ENCODE measurements around the gene PTPN14. TPM values are rescaled to one million over a fixed set of nuclear protein-coding genes. Genes with fewer than 3 reads are reported as not detected.

The PTPN14 gene
- total and polyA plus RNA-seq, 2 of the 4 experiments (the other 2 are of a cell fraction): 21.5 to 31.7 TPM

DNA sequence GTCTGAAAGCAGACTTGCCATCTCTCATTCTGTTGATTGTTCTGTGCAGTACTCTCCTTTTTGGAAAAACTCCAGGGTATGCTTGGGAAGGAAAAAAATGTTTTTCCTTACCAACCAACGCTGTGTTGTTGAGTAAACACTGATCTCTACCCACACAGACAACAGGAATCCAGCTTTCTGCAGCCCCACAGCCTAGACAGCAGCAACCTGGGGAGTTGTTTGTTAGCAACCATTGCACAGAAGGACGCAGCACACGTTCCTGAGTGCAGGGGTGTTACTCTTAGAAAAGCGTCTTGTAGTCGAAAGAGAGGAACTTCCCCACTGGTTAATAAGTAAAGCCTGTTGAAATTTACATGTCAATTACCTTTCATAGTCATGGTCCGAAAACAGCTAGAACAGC is 213.9 kb downstream of the PTPN14 start:
- Histone ChIP-seq H3K27ac (ENCODE audit: insufficient read depth, low read length) (no peak overlapping the region), H2BK120ac (ENCODE audit: low read depth, low read length) (0 out of 2 replicates have a peak overlapping the region, but pooled peaks have one; percentile 6), H2AK9ac (replicated peaks; ENCODE audit: low read depth, low read length, poor library complexity) (no peak overlapping the region), H3K9ac (ENCODE audit: low read depth, low read length) (no peak overlapping the region), H2BK15ac (ENCODE audit: low read depth, low read length) (0 out of 3 replicates have a peak overlapping the region, but pooled peaks have one; percentile 13), H4K8ac (ENCODE audit: low read depth in 2 of 2, low read length in 2 of 2) (no peak overlapping the region), H3K4ac (ENCODE audit: low read depth, low read length) (peak overlapping the region; percentile 69), H3K14ac (replicated peaks; ENCODE audit: low read depth, low read length) (peak overlapping the region; percentile 81), H2AK5ac (ENCODE audit: low read depth, low read length) (peak overlapping the region; percentile 61; the same call in 1 of the 2 replicates), H3K79me1 (ENCODE audit: low read depth in 1 of 2, low read length in 2 of 2) (peaks cover 0 to 29% of the 10 kb centered on the region in 2 experiments; a peak in 2 of 4 replicates), H4K91ac (ENCODE audit: insufficient read depth, low read depth, low read length) (no peak overlapping the region; the same call in 1 of the 2 replicates), H3K4me1 (ENCODE audit: control insufficient read depth, insufficient read depth, low read length) (peaks cover 13% of the 10 kb centered on the region), H3K27me3 (ENCODE audit: control insufficient read depth, insufficient read depth, low read length) (no peaks in the 10 kb centered on the region), H2BK5ac (ENCODE audit: low read depth, low read length, poor library complexity, severe bottlenecking) (peak overlapping the region; percentile 17), H3K9me3 (ENCODE audit: control insufficient read depth, insufficient read depth, low read length) (no peaks in the 10 kb centered on the region), H3K36me3 (ENCODE audit: control insufficient read depth, insufficient read depth, low read length) (peaks cover 8% of the 10 kb centered on the region), H3K23ac (ENCODE audit: low read depth, low read length) (no peak overlapping the region), H3K9me1 (ENCODE audit: insufficient read depth, low read length) (peaks cover 12% of the 10 kb centered on the region), H2AFZ (replicated peaks; ENCODE audit: low read length, poor library complexity) (no peak overlapping the region), H3K4me2 (ENCODE audit: low read depth, low read length) (no peak overlapping the region; the same call in 1 of the 2 replicates), H3K18ac (ENCODE audit: low read depth, low read length) (no peak overlapping the region), H3K56ac (ENCODE audit: extremely low read depth, insufficient read depth, low read length) (no peak overlapping the region), H3K4me3 (ENCODE audit: insufficient read depth, low read depth, low read length) (no peak overlapping the region), H4K5ac (ENCODE audit: low read depth, low read length) (no peak overlapping the region), H4K20me1 (ENCODE audit: insufficient read depth, low read length) (no peaks in the 10 kb centered on the region; the same call in 1 of the 2 replicates), H2BK20ac (ENCODE audit: low read depth, low read length) (peak overlapping the region; percentile 10; the same call in 1 of the 2 replicates)
- DNase-seq (peak; percentile 60), ATAC-seq (ENCODE audit: low read depth) (peak; percentile 16)
- WGBS, 2 experiments (ENCODE audit: extremely low coverage in 2 of 2, insufficient read length in 1 of 2): no CpG with 5 or more reads among the region's 6 CpGs
- BruUV-seq (replicated peaks): no TSS peak
- in situ Hi-C loops (cut with MboI; ENCODE audit: low sequenced_read_pairs): no loop called here
- POLR2A ChIA-PET (ENCODE audit: unreplicated experiment): no interaction called here
- CTCF ChIA-PET: no interaction called here
- intact Hi-C loops (cut with micrococcal nuclease): loop anchor here (10.0 kb wide), 2 partner anchors 217 to 807 kb away; partner anchors contain the start of gene PTPN14
- dilution Hi-C loops (cut with HindIII; ENCODE audit: low sequenced_read_pairs, unreplicated experiment): no loop called here
- TF ChIP-seq RFX5 (IDR thresholded peaks at IDR 0.05; ENCODE audit: low read depth, low read length) (no peak), CHD1 (IDR thresholded peaks at IDR 0.05; ENCODE audit: low read depth, low read length) (no peak), MAZ (IDR thresholded peaks at IDR 0.05; ENCODE audit: borderline replicate concordance, low read depth, low read length) (no peak), RAD21 (IDR thresholded peaks at IDR 0.05; ENCODE audit: low read length) (no peak), POLR2A (IDR thresholded peaks at IDR 0.05; ENCODE audit: low read depth, low read length) (no peak; the same call in 1 of the 2 replicates), SMC3 (IDR thresholded peaks at IDR 0.05; ENCODE audit: low read depth, low read length) (no peak), BHLHE40 (IDR thresholded peaks at IDR 0.05; ENCODE audit: low read depth, low read length) (no peak), FOS (IDR thresholded peaks at IDR 0.05; ENCODE audit: low read depth, low read length) (no peak), MAFK (IDR thresholded peaks at IDR 0.05; ENCODE audit: low read depth, low read length) (no peak), MXI1 (IDR thresholded peaks at IDR 0.05; ENCODE audit: borderline replicate concordance, low read depth, low read length) (no peak), RCOR1 (IDR thresholded peaks at IDR 0.05; ENCODE audit: insufficient replicate concordance, low read length) (no peak), NFE2L2 (IDR thresholded peaks at IDR 0.05; ENCODE audit: low read depth, low read length) (no peak)
- TF ChIP-seq, protein P1, sequence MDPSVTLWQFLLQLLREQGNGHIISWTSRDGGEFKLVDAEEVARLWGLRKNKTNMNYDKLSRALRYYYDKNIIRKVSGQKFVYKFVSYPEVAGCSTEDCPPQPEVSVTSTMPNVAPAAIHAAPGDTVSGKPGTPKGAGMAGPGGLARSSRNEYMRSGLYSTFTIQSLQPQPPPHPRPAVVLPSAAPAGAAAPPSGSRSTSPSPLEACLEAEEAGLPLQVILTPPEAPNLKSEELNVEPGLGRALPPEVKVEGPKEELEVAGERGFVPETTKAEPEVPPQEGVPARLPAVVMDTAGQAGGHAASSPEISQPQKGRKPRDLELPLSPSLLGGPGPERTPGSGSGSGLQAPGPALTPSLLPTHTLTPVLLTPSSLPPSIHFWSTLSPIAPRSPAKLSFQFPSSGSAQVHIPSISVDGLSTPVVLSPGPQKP (IDR thresholded peaks at IDR 0.05; ENCODE audit: borderline replicate concordance, low read depth, low read length): no peak
- TF ChIP-seq, protein P2, sequence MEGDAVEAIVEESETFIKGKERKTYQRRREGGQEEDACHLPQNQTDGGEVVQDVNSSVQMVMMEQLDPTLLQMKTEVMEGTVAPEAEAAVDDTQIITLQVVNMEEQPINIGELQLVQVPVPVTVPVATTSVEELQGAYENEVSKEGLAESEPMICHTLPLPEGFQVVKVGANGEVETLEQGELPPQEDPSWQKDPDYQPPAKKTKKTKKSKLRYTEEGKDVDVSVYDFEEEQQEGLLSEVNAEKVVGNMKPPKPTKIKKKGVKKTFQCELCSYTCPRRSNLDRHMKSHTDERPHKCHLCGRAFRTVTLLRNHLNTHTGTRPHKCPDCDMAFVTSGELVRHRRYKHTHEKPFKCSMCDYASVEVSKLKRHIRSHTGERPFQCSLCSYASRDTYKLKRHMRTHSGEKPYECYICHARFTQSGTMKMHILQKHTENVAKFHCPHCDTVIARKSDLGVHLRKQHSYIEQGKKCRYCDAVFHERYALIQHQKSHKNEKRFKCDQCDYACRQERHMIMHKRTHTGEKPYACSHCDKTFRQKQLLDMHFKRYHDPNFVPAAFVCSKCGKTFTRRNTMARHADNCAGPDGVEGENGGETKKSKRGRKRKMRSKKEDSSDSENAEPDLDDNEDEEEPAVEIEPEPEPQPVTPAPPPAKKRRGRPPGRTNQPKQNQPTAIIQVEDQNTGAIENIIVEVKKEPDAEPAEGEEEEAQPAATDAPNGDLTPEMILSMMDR (conservative IDR thresholded peaks at IDR 0.05; ENCODE audit: low read depth, low read length): no peak

All from IMR-90 (cell line).